Measurements from ENCODE around the gene PPP1R36.
"Not testable (repeated sequence)": the region's sequence is repeated elsewhere in the genome, so short reads cannot be mapped to it uniquely, and the experiment has no call there.

The PPP1R36 gene, protein sequence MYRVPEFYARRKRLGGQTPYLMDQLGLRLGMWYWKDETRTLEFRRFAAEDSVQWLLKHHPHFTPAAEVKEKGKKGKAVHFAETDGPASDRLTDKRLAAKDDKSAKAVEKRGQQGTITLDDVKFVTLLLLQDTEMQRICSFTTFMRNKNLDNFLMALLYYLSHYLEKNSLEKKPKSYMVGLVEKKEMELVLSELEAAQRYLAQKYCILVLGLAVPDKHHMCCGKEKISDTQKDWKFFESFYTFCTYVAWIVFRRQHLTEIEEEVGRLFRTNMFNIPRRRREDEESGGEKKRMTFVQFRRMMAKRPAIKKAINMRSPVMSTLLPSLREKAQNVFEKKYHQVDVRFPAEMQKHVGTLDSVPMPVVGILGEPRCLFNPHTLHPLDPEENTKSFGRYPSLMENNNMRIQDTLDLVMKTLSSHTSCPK

DNA sequence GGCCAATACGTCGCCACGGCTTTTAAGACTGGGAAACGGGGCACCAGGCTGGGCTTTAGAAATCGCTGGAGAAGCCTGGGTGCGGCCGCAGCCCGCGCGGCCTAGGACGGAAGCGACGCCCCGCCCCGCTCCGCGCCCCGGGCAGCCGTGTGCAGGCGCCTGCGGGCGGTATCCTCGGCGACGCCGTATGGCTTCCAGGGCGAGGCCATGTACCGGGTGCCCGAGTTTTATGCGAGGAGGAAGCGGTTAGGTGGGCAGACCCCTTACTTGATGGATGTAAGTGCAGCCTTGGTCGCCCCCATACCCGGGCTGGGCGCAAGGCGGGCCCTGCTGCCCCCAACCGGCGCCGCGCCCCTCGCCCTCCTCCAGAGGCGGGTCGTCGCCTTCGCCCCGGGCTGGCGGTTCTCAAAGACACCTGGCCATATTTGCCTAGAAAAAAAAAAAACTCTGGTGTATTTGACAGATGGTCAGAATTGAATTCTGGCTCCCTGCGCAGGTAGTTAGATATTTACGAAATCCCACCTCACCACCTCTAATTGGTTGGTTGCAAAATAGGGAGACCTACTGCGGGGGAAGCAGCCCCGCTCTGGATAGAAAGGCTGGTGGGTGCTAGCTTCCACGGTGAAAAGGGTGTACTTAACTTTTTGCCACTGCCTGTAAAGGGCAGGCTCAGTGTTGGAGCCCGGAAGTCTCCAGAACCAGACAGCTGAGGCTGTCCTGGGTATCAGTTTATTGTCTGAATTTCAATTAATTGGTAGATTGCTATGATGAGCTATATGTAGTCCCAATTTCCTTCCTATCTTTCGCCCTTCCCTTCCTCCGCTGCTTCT lies at the start of gene PPP1R36:
TSS of gene PPP1R36 (plus strand) at position 171 of the 830 bp plus-strand sequence. CDS start at position 208, 37 bp downstream.
- no peak for DNase-seq (ENCODE audit: low read depth)

DNA sequence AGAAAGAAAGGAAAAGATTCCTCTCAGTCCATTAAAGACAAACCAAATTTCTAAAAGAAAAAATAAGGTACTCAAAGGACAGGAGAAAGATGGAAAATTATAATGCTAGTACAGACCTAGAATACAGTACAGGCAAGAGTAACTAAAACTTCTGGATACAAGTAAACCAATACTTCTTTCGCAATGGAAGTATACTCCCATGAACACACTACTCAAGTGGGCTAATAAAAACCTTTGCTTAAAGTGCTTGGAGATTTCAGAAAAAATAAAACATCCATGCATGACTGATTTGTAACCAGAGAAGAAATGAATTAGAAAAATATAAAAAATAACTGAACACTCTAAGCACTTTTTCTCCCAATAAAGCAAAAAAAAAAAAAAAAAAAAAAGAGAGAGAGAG lies 49.7 kb upstream of the PPP1R36 start:
- no peak for DNase-seq (ENCODE audit: low read depth)

DNA sequence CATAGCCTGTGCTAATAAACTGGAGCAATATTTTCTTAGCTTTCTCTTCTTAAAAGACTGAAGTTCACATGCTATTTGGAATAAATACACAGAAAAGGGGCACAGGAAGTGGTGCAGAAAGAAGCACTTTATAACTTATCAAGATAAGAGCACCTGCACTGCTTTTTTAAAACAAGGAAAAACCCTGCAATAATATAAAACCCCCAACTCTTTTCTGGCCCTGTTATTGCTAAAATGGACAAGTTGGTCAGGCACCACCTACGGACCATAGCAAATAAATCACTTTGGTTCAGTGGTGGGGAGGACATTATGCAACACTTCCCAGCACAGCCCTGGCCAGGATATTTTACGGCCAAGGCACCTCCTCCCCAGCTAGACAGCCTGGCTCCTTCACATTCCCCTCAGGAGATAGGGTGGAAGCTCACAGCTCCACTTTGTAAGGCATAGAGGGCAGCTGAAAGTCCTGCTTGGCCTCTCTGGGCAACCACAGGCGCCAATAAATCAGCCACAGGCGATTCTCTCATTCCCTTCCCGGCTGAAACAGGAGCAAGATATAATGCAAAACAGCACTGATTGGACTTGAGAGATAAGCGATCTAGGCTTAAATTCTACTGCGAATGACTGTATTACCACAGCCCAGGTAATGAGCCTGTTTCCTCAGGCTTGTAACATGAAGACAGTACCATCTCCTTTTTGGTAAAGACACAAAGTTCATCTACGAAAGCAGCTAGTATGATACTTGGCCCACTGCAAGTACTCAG lies 48.2 kb upstream of the PPP1R36 start:
- no peak for DNase-seq (ENCODE audit: low read depth)

DNA sequence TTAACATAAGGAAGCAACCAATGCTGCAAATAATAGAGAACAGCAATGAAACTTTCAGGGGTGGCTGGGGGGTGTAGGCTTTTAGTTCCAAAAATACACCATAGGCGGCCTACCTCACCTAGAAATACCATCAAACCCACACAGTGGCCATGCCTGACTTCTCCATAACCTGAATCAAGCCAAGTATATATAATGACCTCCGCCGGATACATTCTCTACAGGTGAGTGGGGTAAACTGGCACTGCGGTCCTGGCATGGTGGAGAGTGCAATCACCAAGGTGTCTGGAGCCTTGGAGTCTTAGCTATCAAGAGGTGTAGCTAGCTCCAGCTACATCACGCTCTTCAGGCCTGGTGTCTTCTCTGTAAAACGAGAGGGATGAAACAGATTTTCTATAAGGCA lies 47.3 kb upstream of the PPP1R36 start:
- no peak for DNase-seq (ENCODE audit: low read depth)

DNA sequence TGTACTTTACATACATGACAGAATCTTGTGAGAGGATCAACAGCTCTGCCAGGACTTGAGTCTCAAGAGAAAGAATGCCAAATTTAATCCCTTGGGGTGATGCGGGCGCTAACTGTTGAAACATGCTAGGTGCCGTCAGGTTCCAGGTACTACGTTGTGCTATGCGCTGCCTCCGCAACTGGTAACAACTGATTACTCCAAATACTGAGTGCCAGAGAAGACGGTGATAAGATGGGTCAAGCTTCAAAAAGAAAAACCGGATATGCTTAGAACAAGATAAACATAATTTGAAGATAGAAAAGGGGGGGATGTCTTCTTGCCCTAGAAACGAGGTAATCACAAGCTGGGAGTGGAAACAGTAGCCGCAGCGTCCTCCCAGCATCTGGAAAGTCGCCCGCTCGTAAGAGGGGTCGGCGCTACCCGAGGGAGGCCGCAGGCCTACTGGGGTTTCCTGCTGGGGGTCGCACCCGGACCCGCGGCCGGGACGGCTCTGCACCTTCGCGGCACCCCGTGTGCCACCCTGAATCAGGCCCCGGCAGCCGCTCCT lies 46.8 kb upstream of the PPP1R36 start:
- no peak for DNase-seq (ENCODE audit: low read depth)

DNA sequence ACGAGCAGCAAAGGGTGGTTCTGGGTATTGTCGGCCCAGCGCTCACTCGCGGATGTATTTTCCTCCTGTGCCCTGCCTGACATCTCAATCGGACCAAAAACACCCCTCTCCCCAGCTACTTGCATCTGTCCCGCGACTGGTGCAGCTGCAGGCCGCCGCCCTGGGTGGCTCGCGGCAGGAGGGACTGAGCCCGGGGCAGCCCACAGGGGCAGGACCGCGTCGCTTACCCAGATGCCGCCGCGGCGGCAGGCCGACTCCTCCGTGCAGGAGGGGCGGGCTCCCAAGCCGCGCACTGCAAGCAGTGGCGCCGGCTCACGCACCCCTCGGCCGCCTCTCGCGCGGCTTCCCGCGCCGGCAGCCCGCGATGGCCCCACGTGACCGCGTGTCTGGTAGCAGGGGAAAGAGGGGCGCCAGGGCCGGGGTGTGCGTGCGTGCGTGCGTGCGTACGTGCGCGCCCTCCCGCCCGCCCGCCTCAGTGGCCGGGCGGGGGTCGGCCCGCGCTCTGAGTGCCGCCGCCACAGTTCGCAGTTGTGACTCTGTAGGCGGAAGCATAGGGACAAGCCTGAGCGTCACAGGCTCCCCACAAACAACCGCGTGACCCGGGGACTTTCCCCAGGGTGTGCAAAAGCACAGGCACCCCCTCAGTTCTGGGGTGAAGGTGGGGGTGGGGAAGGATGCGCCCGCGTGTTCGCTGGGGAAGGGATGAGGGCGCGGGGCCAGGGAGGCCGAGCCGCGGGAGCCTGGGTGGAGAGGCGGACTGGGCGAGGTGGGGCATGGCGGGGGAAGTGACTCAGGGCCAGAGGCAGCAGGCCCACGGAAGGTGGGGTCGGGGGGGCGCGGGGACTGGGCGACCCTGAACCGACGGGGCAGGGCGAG lies 46.1 kb upstream of the PPP1R36 start, which contains the start of gene ZBTB25:
TSS of gene ZBTB25 (minus strand) at position 405 of the 876 bp plus-strand sequence. CDS start 13,305 bp downstream, outside the sequence.
- peak; percentile 82 for DNase-seq (ENCODE audit: low read depth)

DNA sequence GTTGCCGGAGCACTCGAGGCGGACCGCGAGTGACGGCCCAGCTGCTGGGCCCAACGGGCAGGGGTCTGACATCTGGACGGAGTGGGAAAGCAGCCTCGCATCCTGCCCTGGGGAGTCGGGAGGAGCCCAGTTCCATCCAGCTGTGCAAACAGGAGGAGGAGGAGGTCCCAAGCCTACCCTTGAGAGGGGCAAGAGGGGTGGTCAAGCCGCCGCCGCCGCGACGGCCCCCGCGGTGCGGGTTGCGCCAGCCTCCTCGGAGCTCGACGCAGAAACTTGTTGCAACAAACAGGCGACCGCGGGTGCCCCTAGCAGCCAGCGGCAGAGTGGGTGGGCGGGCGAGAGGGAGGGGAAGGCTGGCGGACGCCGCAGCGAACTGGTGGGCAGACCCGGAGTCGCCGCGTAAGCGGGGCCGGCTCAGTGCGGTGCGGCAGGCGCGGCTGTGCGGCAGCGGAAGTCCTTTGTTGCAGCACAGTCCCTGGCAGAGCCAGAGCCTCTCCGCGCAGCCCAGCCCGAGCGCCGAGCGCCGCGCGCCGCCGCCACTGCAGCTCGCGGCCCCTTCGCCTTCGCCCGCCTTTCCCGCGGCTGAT lies 45.4 kb upstream of the PPP1R36 start, which contains the start of gene ZBTB1:
TSS of gene ZBTB1 (plus strand) at position 461 of the 587 bp plus-strand sequence. CDS start 16,735 bp downstream, outside the sequence.
- DNase-seq (ENCODE audit: low read depth): peak; percentile 60

DNA sequence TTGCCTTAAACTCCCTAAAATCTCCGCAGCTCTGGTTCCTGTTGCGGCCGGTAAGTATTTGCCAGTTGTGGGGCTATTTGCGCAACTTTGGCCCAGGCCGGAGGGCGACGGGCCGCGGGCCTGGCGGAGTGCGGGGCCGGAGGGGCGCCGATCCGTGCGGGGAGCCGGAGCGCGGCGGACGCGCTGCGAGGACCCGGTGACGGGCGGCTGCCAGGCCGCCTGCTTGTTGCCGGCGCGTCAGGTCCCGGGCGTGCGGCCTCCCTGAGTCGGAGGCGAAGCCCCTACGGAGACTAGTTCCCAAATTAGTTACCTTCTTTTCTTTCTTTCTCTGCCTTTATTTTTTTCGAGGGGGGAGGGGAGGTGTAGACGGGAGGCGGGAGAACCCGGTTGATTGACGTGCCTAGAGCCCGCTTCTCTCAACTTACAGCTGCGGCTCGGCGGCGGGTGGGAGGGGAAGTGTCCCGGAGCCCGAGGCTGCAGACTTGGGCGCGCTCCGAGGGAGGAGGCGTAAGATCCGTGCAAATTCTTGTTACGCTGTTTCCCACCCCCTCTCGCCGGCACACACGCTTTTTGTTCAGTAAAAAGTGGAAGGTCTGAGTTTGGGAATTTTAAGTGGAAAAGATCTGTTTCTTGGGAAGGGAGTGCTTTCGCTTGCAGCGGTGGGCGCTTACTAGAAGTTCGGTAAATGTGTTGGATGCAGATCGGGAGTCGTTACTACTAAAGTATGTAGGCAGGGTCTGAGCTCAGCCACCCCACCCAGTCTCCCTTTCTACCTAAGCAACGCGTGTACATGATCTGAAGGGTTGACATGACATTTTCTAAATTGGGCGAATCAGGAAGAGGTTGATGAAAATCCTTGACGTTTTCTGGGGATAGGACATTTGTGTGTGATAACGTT lies 44.6 kb upstream of the PPP1R36 start:
- peak; percentile 49 for DNase-seq (ENCODE audit: low read depth)

DNA sequence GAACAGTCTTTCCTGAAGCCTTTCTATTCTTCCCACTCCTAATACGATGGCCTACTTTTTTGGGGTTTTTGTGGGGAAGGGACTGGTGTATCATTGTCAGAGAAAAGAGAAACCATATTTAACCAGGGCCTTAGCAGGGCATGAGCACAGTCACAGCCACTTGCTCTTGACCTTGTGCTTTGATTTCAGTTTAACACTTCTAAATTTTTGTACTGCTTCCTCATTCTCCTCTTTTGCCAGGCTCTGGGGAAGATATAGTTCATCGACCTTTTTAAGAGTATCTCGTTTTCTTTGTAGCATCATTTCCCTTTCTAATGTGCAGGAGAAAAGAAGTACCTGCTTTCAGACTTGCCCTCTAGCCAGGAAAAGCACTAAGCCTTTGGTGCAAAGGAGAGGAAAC lies 43.0 kb upstream of the PPP1R36 start:
- DNase-seq (ENCODE audit: low read depth): no peak

DNA sequence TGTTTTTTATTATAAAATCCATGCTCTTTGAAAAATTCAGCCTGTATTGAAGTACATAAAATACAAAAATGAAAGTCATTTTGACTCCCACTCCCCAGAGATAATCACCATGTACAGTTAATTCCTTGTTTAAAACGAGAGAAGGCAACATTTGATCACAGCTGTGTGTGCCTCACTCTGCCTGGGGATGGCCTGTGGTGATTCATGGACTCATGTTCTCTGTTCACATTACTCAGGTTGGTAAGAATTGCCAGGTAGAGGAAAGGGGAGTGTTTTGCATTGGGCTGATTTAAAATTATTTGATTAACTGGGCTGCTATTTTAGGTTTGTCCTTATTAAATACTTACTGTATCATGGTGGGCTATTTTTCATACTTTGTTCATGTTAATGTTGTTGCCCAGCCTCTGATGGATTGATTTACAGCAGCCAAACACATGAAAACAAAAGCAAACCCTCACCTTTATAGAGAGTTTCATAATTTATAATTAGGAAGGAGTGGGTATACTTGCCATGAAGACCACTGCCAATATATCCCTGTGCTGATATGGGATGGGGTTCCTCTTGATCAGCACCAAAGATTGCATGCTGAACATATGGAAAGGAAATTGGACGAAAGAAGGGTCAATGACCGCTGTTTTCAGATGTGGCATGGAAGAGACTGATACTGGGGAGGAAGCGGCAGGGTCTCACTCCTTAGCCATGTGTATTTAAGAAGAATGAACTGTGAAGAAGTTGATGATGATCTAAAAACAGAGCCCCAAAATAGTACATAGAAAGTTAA lies 42.2 kb upstream of the PPP1R36 start:
- no peak for DNase-seq (ENCODE audit: low read depth)

DNA sequence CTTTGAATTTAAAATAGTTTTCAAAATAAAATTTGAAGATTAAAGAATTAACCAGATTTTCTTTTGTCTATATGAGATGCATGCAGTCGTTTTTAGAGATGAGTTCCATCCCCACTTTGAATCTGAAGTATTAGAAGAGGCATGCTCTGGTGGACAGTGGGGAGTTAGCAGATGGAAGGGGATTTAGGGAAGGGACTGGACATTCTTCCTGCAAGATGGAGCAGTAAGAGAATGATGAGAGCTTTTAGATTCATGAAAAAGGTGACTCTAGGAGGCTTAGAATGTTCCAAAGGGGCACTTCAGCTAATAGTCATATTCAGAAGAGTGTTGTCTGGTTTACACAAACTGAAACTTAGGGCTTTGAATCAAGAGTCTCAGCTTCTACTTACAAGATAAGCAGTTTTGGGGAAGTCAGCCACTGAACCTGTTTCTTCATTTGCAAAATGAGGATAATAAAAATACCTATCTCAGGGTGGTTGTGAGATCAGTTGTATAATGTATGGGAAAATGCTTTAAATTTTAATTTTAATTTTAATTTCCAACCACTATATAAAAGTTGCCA lies 41.5 kb upstream of the PPP1R36 start:
- no peak for DNase-seq (ENCODE audit: low read depth)

DNA sequence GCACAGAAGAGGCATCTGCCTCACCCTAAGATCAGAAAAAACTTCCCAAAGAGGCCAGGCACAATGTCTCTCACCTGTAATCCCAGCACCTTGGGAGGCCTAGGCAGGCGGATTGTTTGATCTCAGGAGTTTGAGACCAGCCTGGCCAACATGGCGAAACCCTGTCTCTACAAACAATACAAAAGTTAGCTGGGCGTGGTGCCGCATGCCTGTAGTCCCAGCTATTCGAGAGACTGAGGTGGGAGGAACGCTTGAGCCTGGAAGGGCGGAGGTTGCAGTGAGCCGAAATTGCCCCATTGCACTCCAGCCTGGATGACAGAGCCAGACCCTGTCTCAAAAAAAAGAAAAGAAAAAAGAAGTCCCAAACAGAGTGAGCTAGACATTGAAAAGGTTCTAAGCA lies 40.7 kb upstream of the PPP1R36 start:
- DNase-seq (ENCODE audit: low read depth): no peak

DNA sequence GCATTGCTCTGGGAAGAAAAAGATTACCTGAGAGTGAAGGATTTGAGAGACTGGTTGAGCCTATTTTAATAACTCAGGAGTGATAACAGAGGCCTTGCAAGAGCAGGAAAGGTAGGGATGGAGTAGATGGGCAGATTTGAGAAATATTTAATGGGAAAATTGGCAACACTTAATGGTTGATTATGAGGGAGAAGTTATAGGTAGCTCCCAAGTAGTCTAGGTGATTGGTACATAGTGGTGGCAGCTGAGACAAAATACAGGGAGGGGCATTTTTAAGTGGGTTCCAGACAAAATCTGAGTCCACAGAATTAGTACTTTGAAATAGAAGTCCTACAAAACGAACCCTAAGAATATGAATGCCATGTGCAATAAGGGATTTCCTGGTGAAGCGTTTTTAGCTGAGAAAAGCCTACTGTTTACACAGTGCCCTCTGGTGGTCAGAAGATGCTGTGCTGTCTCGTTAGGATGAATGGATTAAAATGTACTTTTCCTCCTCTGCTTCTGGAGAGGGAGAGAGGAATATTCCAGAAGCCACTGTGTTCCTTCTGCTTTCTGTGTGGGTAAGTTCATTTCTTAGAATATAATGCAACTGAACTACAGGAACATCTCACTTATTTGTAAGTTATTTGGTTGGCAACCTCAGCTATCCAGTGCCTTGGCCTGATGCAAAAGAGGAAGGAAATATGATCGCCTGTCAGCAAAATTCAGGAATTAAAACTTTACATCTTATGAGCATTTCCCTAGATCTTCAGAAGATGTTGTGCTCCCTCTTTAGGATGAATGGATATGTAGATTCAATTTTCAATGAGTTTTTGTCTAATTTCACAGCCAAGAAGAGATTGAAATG lies 38.7 kb upstream of the PPP1R36 start:
- no peak for DNase-seq (ENCODE audit: low read depth)

DNA sequence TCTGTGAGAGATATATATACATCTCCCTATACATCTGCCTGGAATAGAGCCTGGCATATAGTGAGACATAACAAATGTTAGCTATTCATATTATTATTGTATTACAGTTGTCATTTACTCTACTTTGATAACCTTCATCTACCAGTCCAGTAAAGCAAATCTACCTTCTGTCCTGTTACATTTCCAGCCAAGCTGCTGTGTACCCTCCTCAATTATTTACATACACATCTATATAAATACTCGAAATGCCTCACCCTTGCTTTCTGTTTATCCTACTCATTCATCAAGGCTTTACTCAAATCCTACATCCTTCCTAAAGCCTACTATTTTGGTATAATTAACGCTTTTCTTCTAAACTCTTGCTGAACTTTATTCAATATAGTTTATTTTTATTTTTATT lies 36.5 kb upstream of the PPP1R36 start:
- no peak for DNase-seq (ENCODE audit: low read depth)

DNA sequence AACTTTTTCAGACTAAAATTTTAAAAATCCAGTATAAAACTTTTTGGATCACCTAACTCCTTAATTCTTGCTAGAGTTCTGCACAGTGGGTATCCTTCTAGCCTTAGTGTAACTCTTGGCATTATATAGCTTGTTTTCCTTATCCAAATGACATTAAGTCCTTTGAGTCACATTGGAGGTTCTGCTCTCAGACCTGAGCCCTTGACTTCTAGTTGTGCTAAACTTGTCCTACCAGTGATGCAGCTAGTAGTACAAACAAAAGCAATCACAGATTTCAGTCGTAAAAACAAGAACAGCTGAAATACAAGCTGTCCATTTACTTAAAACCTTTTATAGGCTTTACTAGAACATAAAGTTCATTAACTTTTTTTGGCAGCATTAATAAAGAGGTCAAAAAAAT lies 34.7 kb upstream of the PPP1R36 start:
- DNase-seq (ENCODE audit: low read depth): no peak

DNA sequence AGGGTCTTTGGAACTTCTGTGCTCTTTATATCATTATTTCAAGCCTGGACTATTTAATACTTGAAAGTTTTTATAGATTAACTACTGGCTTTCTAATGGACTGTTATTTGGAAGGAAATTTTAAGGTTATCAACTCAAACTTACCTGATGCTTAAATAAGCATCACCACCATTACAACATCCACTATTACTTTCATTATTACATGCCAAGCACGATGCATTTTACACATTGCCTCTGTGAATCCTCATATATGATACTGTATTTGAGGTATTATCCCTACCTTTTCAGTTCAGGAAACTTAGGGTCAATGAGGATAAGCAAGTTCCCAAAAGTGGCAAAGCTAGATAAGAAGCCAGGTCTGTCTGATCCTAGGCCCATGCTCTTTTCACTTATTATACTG lies 32.8 kb upstream of the PPP1R36 start:
- DNase-seq (ENCODE audit: low read depth): no peak

DNA sequence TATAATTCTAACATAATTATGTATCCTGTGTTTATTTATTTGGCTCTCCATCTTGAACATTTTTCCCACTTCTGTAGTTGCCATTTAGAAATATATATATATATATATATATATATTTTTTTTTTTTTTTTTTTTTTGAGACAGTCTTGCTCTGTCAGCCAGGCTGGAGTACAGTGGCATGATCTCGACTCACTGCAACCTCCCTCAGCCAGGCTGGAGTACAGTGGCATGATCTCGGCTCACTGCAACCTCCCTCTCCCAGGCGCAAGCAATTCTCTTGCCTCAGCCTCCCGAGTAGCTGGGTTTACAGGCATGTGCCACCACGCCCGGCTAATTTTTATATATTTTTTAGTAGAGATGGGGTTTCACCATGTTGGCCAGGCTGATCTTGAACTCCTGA lies 32.1 kb upstream of the PPP1R36 start:
- not testable (repeated sequence) for DNase-seq (ENCODE audit: low read depth)
